ENCODE results near the gene SIRPA.

The SIRPA gene

GRCh38 chr20:1870792-1871550 is 24.2 kb upstream of the SIRPA start:
- DNase-seq: no peak

DNA sequence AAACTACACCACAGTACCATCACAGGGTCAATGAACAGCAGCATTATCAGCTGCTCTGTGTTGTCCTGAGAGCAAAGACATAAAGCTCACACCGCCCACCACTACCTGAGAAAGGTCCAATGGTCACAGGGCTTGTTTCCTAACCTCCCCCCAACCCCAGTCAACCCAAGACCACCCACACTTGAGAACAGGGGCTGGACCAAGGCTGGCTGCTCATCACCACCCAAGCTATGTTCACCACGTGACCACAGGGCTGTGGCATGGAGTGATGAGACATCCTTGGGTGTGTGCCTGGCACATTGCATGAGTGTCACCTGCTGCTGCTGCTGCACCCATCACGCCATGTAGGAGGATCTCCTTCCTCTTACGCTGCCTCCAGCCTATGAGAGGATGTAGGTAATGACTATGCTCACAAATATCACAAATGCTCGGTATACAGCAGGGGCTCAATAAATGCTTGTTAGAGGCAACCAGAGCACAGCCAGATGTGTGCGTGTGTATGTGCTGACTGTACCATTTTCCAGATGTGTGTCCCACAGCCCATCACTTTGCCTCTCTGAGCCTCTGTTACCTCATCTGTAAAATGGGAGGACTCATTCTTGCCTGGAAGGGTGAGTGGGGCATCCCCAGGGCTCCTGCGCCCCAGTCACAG is 23.3 kb upstream of the SIRPA start:
- no peak for DNase-seq

DNA sequence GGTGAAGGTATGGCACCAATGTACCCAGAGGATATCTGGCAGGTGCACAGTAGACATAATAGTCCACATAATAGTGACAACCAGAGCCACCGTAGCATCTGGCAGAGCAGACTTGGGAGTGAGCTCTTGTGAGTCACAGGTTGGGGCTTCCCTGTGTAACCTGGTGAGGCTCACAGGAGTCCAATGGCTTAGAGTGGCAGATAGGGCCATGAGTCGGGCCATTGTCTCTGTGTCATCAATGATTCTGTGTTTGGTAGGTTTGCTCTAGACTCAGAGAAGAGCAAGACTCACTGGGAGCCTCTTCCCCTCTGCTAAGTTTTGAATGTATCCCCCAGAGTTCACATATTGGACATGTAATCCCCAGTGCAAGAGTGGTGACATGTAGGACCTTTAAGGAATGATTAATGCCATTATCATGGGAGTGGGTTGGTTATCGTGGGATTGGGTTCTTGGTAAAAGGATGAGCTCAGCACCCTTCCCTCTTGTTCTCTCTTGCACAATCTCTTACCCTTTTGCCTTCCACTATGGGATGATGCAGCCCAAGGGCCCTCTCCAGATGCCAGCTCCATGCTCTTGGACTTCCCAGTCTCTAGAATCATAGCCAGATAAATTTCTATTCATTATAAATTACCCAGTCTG is 22.6 kb upstream of the SIRPA start:
- DNase-seq: no peak

- DNase-seq: no peak
These were observed 20.6 kb upstream of the SIRPA start for GRCh38 chr20:1874450-1875182.

GRCh38 chr20:1875183-1875554 is 20.0 kb upstream of the SIRPA start:
- DNase-seq: no peak

DNA sequence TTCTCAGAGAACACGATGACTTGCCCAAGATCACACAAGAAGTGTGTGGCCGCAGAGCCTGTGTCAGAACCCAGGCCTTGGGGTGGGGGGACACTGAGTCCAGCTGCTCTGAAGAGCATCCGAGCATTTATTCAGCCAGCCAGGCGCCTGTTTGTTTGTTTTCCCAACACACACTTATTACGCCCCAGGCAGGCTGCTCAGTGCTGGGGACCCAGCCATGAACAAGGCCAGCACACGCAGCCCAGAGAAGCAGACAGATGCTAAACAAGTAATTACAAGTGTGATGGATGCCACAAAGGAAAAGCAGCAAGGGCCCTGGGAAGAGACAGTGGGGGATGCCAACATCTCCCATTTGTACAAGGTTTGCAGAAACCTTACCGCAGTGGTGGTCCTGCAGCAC is 19.4 kb upstream of the SIRPA start:
- no peak for DNase-seq

DNA sequence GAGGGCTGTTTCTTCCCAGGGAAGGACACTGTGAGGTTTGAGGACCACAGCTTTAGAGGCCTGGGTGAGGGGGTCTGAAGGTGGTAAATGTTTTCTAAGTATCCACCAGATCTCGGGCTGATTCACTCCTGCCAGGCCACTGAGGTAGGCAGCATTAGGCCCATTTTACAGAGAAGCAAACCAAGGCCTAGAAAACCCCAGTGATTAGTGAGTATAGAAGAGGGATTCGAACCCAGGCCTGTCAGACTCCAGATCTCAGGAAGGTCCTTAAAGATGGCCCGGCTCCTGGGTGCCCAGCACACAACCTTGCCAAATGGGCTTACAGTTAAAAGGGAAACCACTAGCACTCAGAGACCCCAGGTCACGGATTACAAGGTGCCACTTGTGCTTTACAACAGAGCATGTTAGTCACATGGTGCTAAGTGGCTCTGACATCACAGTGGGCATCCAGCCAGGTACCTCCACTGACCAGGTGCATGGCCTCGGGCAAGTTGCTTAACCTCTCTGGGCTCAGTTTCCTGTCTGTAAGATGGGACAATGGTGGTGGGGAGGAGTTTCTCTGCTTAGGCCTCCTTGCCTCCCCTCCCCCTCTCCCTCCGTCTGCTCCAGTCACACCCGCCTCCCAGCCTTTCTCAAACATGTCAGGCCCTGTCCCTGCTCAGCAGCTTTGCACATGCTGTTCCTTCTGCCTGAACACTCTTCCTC is 18.8 kb upstream of the SIRPA start:
- DNase-seq: no peak

DNA sequence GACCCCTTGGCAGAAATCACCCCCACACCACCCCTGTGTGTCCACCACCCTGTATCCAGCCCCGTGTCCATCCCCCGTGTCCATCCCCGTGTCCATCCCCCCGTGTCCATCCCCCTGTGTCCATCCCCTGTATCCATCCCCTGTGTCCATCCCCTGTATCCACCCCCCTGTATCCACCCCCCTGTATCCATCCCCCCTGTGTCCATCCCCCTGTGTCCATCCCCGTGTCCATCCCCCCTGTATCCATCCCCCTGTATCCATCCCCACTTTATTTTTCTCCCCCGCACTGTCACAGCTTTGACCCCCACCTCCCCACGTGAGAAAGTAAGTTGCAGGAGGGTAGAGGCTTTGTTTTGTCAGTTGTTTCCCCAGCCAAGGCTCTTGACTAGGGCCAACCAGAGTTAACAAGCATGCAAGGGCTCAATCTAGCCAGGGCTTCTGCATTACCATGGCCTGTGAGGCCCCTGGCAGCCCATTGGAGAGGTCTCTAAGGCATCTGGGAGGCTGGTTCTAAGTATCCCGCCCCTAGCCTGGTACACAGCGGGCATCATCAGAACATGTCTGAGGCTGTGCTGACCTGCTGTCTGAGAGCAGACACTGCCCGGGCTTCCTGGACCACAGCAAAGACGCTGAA is 18.1 kb upstream of the SIRPA start:
- no peak for DNase-seq

DNA sequence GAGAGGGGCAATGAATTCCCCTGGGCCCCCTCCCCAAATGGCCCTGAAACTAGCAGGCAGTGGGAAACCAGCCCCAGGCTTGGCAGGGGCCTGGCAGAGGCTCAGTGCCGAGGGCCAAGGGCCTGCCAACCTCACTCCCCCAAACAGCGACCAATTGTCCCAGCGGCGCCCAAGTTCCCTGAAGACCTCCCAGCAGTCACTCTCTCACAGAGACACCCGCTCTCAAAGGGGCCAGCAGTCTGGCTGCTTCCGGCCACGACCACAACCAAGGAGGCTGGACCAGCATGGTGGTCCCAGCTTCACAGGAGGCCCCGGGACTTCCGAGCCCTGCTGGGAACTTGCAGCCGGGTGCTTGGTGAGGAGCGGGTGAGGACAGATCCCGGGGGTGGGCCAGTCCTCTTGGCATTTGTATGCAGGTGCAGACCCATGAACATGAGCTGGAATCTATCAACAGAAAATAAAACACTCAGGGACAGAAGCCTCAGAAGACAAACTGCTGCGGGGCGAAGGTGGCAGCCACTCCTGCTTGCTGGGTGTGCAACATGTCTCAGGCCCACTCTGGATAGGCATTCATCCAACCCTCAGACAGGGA is 17.5 kb upstream of the SIRPA start:
- DNase-seq: no peak

- DNase-seq: no peak
These were observed 15.8 kb upstream of the SIRPA start for GRCh38 chr20:1879369-1879768.

DNA sequence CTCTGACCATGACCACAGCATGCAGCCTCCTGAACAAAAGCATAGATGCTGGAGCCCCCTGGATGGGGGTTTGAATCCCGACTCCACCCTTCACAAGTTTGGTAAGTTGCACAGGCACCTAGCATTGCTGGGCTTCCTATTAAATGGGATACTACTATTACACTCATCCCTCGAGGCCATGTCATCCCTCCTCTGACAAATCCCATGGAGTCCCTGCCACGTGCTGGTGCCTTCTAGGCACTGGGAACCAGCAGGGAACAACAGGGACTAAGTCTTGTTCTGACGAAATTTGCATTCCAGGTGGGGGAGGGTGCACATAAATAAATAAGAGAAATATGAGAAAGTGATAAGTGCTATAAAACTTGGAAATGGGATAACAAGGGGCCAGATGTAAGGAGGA is 15.3 kb upstream of the SIRPA start:
- no peak for DNase-seq

DNA sequence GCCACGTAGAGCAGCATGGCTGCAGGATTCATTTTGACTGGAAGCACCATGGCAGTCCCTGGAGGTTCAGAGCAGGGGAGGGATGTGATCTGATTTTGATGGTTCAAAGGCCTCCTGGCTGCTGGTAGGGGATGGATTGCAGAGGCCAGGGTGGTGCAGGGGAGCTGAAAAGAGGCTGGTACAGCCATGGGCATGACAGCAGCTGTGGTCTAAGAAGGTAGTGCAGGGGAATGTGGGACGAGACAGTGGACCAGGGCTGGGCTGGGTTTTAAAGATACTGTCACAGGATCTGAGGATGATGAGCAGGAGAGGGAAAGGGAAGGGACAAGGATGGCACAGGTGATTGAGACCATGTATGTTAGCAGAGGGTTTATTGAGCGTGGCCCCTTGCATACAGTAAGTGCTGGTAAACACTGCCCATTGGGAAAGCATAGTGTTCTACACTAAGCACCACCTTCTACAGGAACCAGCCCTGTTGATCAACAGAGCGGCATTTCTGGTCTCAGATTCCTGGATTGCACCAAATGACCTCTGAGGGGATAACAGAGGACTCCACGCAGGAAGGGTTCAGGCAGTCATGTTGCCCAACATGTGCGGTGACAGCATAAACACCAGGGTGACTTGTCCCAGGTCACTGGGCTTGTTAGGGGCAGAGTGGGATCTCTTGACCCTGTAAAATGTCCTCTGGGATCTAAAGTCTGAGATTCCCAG is 14.5 kb upstream of the SIRPA start:
- DNase-seq: no peak

- DNase-seq: no peak
These were observed 13.9 kb upstream of the SIRPA start for GRCh38 chr20:1881240-1881835.

- no peak for DNase-seq
These were observed 13.2 kb upstream of the SIRPA start for GRCh38 chr20:1882026-1882425.

DNA sequence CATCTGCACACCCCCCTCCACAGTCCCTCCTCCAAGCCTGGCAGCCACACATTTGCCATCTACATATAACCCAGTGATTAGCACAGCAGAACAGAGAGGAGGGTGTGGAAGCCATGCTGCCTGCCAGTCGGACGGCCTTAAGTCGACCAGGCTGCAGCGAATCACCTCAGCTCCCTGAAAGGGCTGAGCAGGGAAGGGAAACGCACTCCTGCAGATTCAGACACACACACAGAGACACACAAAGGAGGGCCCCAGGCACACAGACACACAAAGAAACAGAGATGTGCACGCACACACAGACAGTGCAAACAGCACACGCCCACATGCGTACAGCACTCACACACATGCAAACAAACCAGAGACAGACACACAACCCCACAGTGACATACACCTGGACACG is 11.2 kb upstream of the SIRPA start:
- no peak for DNase-seq

DNA sequence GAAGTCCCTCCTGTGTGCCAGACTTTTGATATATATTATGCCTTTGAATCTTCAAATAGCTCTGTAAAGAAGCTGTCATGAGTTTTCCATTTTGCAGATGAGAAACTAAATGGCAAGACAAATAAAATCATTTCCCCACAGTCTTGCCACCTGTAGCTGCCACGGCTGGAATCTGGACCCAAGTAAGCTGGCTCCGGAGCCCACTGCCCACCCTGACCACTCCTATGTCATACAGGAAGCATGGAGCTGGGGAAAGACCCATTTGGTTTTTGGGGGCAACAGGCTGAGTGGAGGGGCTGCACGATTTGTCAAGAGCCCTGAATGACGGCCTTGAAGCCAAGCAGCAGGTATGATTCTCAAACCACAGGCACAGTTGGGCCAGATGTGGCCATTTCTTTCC is 10.0 kb upstream of the SIRPA start:
- no peak for DNase-seq

- no peak for DNase-seq
These were observed 9.1 kb upstream of the SIRPA start for GRCh38 chr20:1885940-1886693.

GRCh38 chr20:1887321-1887720 is 7.9 kb upstream of the SIRPA start:
- DNase-seq: no peak

DNA sequence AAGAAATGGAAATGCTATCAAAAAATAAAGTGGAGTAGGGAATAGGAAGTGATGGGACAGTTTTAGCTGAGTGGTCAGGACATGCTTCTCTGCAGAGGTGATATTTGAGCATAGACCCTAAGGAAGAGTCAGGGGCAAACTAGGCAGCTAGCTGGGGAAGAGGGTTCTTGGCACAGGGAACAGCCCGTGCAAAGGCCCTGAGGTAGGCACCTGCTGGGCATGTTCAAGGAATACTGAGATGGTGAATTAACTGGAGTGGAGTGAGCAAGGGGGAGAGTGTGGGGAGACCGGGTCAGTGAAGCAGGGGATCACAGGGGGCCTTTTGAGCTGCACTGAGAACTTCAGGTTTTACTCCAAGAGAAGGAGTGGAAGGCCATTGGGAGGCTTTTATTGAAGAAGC is 7.5 kb upstream of the SIRPA start:
- no peak for DNase-seq

DNA sequence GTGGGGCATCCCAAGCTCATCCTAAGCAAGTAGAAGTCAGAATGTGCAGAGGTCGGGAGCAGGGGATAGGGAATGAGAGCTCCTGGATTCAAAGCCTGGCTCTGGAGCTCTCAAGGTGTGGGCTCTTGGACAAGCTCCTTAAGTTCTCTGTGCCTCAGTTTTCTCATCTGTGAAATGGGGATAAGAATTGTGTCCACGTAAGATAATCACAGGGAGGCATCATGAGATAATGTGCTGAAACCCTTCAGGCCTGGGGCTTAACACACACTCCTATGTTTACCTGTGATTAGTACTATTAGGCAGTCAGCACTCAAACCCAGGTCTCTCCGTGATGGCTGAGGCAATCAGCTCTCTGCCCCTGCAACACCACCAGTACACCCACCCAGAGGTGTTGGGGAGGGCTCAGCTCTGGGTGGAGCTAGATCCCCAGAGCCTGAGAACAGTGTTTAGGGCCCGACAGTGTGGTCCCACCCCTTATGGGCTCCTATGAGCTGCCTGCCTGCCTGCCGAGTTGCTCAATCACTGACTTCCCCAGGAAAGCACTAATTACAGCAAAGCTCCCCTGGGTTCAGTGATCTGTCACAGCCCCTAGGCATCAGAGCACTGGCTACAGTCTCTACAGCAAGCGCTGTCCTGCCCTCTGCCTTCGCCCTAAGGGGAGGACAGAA is 6.3 kb upstream of the SIRPA start:
- no peak for DNase-seq
